ENCODE measurements around the gene CFAP54.
A peak's percentile ranks its signal among the peaks of the same experiment; 100 is the strongest.

The CFAP54 gene

DNA sequence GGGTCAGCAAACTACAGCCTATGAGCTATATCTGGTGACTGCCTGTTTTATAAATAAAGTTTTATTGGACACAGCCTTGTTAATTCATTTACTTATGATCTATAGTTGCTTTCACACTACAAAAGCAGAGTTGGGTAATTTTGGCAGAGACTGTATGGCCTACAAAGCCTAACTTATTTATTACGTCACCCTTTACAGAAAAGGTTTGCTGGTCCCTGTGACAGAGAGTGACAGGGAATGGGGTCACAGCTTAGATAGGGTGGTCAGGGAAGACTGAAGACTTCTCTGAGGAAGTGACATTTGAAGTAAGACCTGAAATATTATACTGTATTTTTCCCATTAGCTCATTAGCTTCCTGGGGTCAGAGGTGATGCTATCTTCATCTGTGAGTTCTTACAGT is 342.0 kb downstream of the CFAP54 start:
- no peak for DNase-seq

- DNase-seq = peak; percentile 72 to 73
Observed at GRCh38 chr12:96846293-96846692, 356.9 kb downstream of the CFAP54 start.

DNA sequence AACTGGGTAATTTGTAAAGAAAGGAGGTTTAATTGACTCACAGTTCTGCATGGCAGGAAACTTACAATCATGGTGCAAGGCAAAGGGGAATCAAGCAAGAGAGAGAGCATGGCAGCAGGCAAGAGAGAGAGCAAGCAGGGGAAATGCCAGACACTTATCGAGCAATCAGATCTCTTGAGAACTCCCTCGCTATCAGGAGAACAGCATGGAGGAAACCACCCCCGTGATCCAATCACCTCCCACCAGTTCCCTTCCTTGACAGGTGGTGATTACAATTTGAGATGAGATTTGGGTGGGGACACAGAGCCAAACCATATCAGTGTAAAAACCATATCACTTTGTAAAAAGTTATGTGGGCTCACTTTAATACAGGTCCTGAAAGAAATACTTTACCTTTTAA is 361.3 kb downstream of the CFAP54 start:
- no peak for DNase-seq

DNA sequence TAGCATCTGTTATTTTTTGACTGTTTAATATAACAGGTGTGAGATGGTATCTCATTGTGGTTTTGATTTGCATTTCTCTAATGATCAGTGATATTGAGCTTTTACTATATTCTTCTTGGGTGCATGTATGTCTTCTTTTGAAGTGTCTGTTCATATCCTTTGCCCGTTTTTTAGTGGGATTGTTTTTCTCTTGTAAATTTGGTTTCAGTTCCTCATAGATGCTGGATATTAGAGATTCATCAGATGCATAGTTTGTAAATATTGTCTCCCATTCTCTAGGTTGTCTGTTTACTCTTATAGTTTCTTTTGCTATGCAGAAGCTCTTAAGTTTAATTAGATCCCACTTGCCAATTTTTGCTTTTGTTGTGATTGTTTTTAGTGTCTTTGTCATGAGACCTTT is 368.8 kb downstream of the CFAP54 start:
- no peak for DNase-seq

- no peak for DNase-seq
Observed at GRCh38 chr12:96861656-96862055, 372.3 kb downstream of the CFAP54 start.

DNA sequence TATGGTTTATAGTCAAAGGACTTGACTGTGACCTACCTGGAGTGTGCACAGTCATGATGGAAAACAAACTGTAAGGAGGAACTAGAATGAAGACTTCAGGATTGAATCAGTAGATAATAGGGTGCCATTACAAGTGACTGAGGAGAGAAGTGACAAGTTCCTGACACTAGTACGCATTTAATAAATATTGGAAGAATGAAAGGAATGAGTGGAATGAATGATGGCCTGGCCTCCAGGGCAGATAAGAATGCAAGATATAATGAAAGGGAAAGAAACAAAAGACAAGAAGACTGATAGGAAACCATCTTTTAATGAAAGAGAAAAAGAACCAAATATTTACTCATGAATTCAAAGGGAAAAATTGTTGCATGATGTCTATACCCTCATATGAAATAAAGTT is 372.9 kb downstream of the CFAP54 start:
- no peak for DNase-seq

DNA sequence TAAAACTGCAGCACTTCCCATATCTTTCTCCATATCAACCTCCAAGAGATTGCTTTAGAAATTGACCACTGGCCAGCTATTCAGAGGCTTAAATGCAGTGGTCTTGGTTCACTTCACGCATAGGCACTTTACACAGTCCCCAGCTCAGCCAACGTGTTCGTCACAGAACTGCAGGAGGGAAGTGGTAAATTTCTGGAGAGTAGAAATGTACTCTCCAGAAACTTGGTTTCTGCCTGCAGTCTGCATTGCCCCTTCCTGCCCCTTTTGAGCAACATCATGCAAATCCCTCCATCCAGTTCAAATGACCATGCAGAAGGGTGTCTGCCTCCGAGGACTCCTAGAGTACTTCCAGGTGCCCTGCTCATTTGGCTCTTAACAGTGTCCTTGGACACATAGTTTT is 375.0 kb downstream of the CFAP54 start:
- DNase-seq = no peak

- no peak for DNase-seq
Observed at GRCh38 chr12:96866801-96867590, 377.6 kb downstream of the CFAP54 start.

DNA sequence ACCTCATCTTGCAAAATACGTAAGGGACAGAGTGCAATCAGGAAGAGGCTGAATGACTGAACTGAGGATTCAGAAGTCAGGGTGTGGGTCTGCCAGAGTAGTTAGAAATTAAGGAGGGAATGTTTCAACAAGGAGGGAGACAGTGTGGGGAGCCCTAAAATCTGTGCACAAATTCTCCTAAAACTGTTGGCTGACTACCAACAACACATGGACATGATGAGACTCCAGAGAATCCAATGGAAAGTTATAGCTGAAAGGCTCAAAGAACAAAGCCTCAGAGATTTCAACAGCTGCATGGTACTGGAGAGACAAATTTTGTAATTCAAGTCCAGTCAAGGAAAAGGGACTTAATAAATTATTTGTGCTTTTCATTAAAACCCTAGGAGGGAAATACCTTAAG is 381.6 kb downstream of the CFAP54 start:
- DNase-seq = no peak

- DNase-seq = no peak
Observed at GRCh38 chr12:96872961-96873360, 383.6 kb downstream of the CFAP54 start.

GRCh38 chr12:96874211-96874610 is 384.8 kb downstream of the CFAP54 start:
- DNase-seq = no peak

DNA sequence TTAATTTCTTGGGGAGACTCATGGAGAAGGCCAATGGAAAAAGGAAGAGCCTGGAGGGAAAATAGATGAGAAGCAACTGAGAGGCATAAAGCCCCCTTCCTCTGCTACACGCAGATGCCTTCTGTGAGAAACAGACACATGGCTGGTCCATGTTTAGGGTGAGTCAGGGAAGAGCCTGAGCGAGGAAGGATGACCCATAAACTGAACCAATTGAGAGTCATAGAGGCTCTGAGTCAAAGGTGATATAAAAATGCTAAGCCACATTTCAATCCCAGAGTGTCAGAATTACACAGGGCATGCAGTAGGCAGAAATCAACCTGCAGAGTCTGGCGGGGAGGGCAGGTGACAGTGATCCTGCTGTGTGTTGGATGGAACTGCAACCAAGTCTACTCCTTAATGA is 387.6 kb downstream of the CFAP54 start:
- DNase-seq = no peak

DNA sequence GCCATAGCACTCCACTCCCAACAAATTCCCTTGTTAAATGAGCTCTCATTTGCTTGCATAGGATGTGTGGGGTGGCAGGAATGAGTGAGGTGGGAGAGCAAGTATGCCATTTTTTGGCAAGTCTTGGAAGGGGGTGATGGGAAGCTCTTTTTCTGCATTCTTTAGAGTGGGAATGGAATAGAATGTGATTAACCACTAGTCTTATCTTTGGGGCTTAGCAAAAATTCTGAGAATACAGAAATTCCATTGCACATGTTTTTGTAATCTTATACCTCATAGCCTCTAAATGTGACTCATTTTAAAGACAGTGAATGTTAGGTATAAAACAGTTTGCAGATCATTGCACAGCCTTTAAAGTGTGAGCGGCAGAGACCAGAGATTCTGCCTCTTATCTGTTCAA is 389.3 kb downstream of the CFAP54 start:
- DNase-seq = no peak

DNA sequence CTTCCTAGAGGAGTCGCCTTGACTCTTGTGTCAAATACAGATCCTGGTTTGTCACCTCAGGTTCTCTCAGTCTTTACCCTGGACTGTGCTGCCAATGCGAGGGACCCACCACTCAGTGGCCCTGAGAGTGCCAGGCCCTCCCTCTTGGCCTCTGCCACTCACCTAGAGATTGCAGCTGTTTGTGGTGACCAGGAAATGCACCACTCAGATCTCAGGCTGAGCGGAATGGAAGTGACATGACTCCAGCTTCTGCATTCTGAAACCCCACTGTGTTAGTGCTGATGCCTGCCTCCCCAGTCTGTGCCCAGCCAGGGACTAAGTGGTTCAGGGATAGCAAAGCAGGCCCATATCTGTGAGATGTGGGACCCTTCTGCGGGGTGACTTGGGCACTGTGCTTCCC is 389.9 kb downstream of the CFAP54 start:
- no peak for DNase-seq

DNA sequence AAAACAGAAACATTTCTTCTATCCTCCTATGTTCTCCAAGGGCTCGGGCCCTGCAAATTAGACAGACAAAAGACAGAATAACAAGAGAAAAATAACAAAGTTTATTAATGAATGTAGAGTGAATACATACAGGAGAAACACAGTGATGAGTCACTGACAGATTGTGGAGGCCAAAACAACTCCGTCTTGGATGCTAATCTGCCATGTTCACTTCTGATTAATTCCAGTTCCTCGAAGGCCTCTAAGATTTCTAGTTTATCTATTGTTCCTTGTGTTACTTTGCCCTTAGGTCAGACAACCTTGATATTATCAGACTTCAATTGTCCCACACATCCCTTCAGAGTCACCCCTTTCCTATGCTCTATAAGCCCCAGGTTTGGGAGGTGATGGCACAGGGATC is 390.8 kb downstream of the CFAP54 start:
- no peak for DNase-seq

DNA sequence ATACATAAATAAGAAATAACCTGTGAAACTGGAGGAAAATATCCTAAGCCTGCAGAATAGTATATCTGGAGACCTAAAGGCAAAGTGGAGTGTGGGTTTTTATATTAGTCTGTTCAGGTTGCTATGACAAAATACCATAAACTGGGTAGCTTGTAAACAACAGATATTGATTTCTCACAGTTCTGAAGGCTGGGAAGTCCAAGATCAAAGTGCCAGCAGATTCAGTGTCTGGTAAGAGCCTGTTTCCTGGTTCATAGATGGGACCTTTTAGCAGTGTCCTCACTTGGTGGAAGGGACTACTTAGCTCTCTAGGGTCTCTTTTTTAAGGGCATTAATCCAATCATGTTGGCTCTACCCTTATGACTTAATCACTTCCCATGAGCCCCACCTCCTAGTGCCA is 392.2 kb downstream of the CFAP54 start:
- DNase-seq = no peak

- no peak for DNase-seq
Observed at GRCh38 chr12:96882862-96883261, 393.5 kb downstream of the CFAP54 start.

DNA sequence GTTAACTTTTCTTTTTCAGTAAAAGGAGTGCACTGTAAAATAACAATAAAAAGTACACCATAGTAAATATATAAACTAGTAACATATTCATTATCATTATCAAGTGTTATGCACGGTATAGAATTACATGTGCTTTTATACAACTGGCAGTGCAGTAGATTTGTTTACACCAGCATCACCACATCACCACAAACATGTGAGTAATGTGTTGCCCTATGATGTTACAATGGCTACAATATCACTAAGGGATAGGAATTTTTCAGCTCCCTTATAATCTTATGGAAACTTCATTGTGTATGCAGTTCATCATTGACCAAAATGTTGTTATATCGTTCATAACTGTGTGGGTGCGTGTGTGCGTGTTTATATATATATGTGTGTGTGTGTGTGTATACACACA is 394.2 kb downstream of the CFAP54 start:
- DNase-seq = no peak

DNA sequence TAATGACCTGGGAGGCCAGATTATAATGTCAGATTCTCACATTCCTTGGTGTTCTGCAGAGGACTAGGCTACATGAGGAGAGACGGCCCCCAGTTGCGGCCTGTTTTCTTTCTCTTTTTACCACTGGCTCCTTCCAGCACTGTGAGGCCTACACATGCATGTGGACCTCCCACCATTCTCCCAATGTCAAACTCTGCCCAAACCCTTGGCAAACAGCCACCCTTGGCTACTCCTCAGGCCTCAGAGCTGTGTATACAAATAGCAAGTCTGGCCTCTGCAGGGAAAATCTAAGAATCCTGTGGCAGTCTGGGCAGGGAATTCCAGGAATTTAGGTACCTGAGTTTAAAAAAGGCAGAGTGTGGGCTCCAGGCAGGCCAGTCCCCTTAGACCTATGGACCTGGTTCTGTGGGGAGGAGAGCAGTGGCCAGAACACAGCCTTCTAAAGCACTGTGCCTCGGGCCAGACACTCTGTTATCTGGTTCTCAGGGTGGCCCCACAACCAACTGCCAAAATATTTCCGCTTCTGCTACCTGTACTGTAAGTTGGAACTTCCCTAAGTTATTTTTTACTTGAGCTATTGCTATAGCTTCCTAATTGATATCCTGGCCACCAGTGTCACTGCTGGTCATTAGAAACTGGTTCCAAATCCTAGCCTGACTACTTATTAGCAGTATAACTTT is 397.8 kb downstream of the CFAP54 start:
- no peak for DNase-seq

DNA sequence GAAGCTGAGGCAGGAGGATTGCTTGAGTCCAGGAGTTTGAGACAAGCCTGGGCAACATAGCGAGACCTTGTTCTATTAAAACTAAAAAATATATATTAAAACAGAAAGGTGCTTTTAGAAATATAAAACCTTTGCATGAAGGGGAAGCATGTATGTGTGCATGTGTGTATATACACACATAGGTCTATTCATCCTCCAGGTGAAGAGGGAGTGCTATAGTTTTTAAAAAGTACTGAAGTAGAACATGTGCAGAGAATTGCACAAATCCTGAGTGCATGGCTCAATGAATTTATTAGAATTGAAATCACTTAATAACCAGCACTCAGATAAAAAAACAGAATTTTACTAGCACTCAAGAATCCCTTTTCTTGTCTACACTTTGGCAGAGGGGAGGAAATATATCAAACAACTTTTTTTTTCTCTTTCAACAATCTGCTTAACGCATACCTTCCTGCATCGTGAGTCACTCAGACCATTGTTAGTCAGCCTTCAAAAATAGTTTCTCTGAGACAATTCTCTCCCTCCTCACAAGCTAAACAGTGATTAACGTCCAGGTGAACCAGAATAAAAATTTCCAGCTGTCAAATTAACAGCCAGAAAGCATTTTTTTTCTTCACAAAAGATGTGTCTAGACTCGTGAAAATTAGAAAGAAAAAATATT is 400.0 kb downstream of the CFAP54 start:
- no peak for DNase-seq

DNA sequence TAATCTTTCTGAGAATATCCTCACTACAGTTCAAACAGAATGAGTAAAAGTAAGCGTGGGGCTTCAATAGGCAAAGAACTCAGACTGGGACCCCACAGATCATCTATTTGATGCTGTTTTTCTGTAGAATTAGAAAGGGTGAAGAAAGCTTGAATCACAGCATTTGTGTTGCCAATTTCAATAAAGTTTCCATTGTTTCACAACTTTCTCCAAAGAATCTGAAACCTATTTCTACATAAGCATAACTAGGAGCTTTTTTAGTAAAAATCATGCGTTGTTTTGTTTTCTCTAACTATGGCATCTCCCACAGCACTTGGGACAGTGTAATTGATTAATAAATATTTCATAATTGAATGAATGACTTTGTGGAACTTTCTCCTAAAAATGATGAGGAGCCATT is 401.0 kb downstream of the CFAP54 start:
- DNase-seq = no peak

- DNase-seq = no peak
Observed at GRCh38 chr12:96892104-96892503, 402.7 kb downstream of the CFAP54 start.

- DNase-seq = no peak
Observed at GRCh38 chr12:96897421-96897820, 408.0 kb downstream of the CFAP54 start.

DNA sequence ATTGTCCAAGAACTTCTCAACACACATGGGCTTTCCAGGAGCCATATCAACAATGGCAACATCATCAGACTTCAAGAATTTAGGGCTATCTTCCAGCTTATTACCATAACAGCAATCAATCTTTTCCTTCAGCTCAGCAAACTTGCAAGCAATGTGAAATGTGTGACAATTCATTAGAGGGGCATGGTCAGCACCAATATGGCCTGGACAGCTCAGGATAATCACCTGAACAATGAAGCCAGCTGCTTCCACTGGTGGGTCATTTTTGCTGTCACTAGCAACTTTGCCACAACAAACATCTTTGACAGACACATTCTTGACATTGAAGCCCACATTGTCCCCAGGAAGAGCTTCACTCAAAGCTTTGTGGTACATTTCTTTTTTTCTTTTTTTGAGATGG is 411.8 kb downstream of the CFAP54 start:
- DNase-seq = no peak

Data from Kasumi-1 (cell line).